NCI-H146 (cell line): ENCODE results near the gene RNASEH2B.
A peak's percentile ranks its signal among the peaks of the same experiment; 100 is the strongest.

ENCODE experiments used
- DNase-seq: peaks from one replicate; lab custom pipeline; 2025; lab: John Stamatoyannopoulos, UW

RNASEH2B gene

DNA sequence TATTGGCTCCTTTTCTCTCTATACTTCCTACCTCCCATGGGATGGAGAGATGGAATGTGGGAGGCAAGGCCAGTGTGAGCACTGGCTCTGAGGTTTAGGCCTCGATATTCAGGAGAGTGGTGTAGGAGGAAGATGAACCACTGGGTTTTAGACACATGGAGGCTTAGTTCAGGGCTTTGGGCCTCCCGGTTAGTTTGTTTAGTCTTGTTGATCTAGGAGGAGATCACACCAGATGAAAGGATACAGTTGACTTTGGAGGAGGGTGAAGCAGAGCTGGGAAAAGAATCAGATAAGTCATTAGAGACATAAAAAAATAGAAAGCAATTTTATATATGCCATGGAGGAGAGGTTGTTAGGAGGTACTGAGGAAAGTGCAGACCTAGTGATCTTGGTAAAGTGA lies 30.9 kb downstream of the RNASEH2B start:
- DNase-seq: peak; percentile 55

DNA sequence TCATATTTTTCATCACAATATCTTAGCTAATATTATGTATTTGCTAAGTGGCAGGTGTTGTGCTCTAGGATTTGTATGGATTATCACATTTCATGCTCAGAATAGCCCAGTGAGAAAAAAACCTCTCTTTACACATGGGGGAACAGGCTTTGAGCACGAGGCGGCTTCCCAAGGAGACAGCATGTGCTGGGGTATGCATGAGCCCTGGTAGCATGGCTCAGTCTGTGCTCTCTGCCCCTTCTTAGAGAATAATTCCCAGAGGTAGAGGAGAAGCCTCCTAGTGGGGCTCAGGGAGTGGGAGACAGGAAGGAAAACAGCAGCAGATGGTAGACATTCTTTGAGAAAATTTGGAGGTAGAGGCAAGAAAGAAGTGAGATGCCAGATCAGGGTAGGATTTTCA lies 31.6 kb downstream of the RNASEH2B start:
- no peak for DNase-seq

DNA sequence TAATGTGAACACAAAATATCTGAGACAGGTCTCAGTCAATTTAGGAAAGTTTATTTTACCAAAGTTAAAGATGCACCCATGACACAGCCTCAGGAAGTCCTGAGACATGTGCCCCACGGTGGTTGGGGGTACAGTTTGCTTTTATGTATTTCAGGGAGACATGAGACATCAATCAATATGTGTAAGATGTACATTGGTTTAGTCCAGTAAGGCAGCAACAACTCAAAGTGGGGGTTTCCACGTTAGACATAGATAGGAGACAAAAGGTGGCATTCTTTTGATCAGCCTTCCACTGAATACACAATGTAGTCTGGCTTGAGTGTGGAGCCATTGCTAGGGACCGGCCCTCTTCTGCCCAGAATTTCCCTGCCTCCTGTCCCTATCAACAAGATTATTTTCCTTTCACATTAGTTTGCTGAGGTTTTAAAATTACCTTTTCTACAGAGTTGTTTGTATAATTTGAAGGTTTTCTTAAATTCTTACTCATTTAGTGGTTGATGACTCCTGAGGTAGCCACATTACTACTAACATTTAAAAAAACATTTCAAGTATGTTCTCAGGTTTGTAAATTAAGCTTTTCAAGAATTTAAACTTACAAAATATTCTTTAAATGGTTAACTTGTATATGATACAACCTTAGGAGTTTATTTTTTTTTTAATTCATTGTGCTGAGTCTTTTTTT lies 33.2 kb downstream of the RNASEH2B start:
- DNase-seq: no peak

DNA sequence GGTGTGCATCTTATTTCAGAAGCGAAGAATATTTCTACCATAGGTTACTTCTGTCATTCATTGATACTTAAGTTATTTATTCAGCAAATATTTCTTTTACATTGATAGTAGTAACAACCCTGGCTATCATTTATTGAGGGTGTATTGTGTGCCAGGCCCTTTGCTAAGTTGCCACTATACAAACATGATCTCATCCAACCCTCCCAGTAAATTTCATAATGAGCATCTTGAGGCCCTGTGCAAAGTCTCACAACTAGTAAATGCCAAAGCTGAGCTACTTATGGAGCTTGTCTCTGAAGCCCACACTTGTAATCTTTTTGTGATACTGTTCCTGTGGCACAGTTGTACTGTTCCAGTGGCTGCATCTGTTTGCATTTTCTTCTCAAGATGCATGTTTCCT lies 36.1 kb downstream of the RNASEH2B start:
- no peak for DNase-seq

DNA sequence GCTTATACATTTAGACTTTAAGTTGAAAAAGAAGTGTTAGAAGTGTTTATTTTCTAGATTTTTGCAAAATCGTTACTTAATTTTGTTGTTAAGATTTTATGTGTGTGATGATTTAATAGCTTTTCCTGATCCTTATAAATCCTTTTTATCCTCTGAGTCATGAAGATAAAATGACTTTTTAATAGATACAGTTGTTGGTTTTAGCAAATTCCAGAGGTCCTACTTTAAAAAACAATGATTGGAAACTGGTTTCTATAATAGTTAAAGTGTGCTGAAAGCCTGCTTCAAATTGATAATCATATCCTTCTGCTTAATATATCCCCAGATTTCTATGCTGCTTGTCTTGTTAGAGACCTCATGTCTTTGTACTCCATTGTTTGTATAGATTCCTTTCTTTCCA lies 39.0 kb downstream of the RNASEH2B start:
- DNase-seq: no peak

DNA sequence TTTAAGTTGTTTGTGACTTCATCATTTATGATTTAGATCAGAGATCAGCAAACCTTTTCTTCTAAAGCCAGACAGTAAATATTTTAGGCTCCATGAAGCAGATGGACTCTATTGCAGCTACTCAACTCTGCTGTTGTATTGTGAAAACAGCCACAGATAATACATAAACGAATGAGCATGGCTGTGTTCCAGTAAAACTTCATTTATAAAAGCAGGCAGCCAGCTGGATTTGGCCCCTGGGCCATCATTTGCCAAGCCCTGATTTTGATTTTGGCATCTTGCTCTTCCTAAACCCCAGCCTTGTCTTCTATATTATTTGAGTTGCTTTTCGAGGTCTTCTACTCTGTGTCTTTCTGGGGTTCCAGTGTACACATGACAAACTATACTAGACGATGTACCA lies 41.3 kb downstream of the RNASEH2B start:
- no peak for DNase-seq

DNA sequence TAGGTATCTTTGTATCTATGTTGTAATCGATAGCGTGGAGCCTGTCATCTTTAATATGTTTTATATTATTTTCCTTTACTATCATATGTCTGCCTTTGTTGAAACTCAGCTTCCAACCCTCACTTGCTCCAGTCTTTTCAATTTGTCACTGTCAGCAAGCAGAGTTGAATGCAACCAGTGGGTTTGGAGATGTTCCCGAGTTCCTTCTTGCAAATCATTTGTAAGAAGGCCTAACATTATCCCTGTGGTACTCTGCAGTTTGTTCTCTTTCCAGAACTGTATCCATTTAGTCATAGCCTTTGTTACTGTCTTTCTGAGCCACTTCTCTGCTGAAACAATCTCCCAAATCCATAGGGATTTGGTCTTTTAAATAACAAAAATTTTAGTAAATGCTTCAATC lies 41.8 kb downstream of the RNASEH2B start:
- no peak for DNase-seq

DNA sequence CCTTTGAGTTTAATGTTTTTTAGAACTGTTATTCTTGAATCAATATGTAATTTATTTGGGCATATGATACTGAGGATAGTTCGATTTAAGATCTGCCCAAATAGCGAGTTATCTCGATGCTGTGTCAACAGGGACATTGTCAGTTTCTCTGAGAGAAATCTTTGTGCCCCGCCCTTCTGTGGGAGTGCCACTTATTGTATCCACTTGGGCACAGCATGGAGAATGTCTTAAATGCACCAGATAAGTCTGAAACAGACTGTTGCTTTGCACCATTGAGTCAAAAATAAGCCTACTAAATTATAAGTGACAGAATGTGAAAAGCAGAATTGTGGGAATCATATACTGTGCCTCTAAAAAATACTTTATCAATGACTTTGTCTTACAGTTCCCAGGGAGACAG lies 45.6 kb downstream of the RNASEH2B start:
- DNase-seq: no peak

DNA sequence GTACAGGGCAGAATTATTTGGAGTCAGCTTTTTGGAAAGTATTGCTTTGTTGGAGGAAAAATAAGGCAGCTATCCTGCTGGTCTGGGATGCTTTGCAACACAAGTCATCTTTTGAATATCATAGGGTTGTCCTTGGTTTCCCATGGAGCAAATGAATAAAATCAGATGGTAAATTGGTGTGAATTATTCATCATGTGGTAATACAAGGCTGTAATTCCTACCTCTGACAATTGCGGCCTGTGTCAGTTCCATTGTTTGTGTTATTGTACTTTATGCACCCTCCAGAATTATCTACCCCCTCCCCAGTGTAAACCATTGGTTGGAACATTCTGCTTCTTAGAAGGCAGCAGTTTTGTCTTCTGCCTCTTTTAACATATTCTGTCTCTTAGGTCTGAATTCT lies 46.2 kb downstream of the RNASEH2B start:
- DNase-seq: no peak

DNA sequence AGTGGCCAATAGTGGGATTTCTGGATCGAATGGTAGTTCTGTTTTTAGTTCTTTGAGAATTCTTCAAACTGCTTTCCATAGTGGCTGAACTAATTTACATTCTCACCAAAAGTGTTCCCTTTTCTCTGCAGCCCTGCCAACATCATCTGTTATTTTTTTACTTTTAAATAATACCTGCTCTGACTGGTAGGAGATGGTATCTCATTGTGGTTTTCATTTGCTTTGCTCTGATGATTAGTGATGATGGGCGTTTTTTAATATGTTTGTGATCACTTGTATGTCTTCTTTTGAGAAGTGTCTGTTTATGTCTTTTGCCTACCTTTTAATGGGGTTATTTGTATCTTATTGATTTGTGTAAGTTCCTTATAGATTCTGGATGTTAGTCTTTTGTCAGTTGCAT lies 48.0 kb downstream of the RNASEH2B start:
- no peak for DNase-seq

DNA sequence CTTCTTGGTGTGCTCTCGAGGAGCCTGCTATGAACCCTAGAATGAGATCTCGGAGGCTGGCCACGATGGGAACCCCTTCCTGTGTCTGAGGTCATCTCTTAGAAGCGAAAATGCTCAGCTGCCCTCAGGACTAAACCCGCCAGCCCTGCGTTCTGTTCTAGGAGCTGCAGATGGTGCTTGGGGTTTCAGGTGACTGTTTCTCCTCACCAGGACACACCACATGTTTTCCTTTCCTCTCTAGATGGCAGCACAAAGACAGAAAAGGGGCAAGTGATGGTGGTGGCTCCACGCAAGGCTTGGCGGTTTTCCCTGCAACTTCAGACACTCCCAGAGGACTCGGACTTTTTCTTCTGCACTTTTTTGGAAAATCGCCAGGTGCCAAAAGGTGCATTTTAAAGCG lies 60.1 kb downstream of the RNASEH2B start:
- peak; percentile 38 for DNase-seq

DNA sequence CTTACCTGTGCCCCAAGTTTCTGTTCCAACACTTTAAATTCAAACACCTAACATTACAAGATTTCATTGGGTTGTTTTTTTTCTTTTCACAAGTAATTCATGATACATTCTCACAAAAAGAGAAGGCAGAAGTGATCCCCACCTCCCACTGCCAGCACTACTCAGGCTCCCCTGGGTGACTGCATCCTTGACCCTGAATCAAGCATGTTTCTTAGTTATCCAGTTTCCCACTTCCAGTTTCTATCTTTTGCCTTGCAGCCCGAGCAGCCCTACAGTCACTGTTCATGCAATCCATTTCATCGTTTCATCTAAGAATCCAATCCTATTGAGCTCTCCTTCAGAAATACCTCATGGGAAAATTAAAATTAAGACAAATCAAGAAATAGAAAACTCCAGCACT lies 61.4 kb downstream of the RNASEH2B start:
- DNase-seq: no peak

DNA sequence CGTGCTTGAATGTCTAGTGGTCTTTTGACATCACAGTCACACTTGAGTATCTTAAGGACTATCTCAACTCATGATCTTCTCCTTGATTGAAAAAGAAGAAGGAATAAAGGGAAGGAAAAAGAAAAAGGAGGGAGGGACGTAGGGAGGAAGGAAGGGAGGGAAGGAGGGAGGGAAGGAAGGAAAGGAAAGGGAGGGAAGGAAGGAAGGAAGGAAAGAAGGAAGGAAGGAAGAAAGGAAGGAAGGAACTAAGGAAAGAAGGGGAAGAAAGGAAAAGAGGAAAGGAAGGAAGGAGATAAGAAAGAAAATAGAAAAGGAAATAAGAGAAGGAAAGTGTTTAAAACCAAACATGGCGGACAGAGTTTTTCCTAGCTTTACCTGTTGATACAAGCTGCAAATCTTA lies 64.7 kb downstream of the RNASEH2B start:
- no peak for DNase-seq

DNA sequence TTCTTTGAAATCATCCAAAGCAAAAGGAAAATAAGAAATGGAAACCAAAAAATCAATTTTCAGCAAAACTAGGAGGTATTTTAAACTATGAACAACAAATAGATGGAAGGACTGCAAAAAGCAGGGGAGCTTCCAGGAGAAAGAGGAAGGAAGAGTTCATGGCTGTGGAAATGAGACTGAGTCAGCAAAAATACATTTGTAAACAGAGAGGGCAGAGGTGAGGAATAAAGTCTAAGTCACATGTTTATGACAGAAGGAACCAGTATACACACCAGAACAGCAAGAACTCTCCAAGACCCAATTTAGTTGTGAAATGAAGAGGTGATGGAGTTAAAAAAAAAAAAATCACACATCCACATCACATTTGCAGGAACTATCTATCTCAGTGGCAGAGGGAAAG lies 69.6 kb downstream of the RNASEH2B start:
- no peak for DNase-seq

DNA sequence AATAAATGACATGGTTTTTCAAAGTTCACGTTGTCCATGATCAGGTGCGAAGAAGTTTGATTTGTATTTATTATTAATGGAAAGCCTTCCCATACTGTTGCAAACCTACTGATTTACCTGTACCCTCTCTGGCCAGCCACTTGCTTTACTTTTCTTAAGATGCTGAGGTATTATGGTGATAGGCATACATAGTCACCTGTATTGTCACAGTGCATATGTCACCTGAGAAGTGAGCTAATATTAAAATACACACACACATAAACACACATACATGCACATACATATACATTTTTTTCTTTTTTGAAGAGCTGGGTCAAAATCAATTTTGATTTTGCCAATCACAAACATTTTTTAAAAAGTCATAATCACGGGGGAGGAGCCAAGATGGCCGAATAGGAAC lies 72.1 kb downstream of the RNASEH2B start:
- DNase-seq: no peak

DNA sequence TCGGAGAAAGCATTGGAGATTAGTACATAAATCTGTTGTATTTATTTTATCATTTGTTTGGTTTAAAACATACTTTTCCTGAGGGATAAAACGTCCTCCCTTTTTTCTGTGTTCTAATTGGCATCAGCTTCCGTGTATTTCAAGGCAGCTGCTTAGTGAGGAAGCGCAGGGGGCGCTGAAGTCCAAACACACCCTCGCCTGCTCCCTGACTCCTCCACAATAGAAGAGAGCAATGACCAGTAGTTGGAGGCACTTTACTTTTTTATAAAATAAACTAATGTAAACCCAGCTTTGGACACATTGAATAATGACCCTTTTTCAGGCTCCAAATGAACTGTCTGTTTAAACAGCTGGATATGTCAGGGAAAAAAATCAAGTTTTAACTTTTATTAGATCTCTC lies 79.9 kb downstream of the RNASEH2B start:
- peak; percentile 63 for DNase-seq

DNA sequence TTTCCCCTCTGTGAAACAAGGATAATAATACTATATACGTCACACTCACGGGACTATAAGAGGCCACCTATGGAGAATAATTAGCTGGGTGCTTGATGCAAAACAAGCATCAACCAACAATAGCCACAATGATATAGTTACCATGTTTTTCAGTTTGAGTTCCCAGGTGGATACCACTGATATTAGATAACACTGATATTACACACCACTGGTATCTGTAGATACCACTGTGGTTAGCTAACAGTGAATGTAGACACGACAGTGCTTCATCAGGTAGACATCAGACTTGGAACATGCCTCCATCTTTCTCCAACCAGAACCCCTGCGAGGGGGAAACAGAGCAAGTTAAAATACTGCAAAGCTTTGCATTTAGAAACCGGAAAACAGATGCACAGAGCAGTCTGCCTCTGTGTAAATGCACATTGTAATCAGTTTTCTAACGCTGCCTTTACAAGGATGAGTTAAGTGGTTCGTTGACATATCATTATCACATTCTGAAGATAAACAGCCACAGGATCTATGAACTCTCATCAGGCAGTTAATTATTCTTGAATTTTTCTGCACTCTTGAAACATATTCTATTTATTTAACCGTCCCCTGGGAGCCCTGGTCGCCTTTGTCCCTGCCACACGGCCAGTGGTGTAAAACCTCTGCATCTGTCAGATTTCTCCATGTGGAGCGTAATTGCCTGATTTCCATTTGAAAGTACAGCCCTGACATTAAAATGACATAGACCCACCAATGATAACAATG lies 80.7 kb downstream of the RNASEH2B start:
- DNase-seq: peak; percentile 87

DNA sequence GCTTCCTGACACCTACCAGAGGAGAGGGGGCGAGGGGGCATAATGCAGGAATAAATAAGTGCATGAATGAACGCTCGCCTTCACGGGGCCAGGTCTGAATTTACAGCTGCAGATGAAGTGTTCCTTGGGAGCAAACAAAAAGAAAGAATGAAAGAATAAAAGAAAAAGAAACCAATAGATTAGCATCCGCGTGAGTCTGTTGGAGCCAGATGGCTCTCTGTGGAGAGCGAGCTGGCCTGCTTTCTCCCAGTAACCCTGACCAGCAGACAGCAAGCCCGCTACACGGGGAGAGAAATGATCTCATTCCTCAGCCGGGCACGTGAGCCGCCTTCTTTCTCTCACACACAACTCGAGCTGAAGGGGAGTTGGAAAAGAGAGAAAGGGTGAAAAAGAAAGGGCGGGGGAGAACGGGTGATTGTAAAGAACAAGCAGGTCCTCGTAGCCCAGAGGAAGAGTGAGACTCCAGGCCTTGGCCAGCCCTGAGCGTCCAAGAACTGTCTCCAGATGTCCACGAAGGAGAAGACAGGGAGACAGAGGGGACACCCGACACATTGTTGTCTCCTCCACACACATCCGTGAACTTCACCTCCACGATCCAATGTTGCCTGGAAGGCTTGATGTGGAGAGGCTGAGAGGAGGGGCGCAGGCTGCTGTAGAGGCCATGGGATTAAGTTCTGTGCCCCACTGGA lies 81.4 kb downstream of the RNASEH2B start:
- DNase-seq: peak; percentile 69

DNA sequence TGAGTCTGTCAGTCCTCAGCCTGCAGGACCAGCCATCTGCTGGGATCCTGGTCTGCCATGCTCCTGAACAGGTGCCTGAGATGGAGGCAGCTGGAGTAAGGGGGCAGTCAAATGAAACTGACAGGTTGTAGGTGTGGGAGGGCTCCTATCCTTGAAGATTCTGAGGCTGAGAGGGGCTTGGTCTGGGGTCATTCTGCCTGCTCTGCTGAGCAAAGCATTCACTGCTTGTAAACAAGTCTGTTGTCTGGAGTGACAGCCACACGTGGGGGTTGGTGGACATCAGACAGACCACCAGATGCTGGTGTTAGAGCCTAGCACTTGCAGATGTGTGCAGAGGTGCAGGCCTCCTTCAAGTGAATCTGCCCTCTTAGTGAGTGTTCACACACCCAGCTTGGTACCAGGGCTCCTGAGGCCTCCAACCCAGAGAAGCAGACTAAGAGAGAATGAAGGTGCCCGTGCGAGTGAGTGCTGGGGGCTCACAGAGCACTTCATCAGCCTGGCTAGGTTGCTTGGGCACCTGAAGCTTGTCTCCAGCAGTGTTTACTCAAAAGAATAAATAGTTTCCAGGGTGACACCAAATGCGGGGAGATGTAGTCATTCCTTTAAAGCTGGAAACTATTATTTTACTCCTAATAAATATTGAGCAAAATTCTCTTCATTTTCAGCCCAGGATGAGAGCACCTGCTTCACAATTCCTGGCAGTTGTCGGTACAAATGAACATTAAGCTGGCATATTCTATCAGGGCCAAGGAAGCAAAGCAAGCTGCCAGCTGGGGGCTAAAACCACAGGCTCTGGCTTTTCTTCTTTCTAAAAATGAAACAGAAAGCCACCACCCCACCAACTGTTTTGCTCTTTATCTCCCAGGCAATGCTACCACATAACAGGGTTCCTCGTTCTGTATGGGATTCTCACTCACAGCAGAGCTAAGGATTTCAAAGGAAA lies 82.3 kb downstream of the RNASEH2B start:
- no peak for DNase-seq

DNA sequence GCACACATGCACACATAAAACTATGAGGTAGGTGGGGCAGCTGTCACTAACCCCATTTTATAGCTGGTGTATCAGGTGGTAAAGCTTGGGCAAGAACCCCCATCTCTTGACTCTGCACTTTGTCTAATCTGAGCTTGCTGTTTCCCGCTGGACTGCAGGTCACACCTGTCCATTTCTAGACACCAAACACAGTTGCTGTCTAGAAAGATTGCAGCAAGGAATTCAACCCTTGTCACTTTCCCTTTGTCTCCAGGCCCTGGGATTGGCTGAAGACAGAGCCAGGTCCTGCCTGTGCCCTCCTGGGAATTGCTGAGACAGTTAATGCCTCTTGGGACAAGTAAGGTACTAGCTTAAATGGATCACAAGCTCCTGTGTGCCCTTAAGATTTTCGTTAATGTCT lies 83.8 kb downstream of the RNASEH2B start:
- no peak for DNase-seq

DNA sequence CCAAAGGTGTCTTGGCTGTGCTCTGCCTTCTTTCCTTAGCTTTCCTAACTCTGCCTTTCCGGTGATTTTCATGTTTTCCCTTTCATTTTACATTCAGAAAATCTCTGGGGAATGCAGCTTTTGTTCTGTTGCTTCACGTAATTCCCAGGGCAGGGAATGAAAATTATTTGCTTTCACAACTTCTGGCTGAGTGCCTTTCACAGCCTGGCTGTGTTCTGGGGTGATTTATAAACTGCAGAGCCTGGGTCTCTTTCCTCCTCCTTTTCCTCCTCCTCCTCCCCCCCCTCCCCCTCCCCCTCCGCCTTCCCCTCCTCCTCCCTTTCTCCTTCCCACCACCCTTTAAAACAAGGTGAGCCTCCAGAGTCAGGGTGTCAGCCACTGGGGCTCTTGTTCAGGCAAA lies 84.3 kb downstream of the RNASEH2B start:
- no peak for DNase-seq

DNA sequence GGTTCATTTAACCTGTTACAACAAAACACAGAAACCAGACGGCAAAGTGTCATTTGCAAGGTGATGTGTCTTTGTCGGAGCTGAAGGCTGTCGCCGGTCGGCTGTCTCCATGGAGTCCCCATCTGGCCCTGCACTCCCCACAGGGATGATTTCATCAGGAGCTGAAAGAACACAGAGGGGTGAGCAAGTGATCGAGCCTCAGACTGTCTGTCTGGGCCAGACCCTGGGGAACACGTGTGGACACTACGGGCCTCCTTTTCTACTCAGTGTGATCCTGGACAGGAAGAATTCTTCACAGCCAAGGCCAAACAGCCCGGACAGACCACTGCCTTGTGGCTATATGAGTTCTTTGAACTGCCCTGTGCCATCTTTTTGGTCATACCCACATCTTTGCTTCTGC lies 85.1 kb downstream of the RNASEH2B start:
- DNase-seq: no peak
